Measurements from ENCODE around the gene CMTM4.
A peak's percentile ranks its signal among the peaks of the same experiment; 100 is the strongest.
"Not testable (repeated sequence)": the region's sequence is repeated elsewhere in the genome, so short reads cannot be mapped to it uniquely, and the experiment has no call there.

CMTM4 gene

GRCh38 chr16:66639091-66639885 is 57.3 kb downstream of the CMTM4 start:
- DNase-seq: no peak

- DNase-seq: no peak
Measured at GRCh38 chr16:66637806-66638205, 58.7 kb downstream of the CMTM4 start.

GRCh38 chr16:66636199-66636598 is 60.3 kb downstream of the CMTM4 start:
- DNase-seq: no peak

GRCh38 chr16:66635406-66635805 is 61.1 kb downstream of the CMTM4 start:
- no peak for DNase-seq

GRCh38 chr16:66634527-66635196 is 61.9 kb downstream of the CMTM4 start:
- DNase-seq: no peak

GRCh38 chr16:66631558-66631957 is 65.0 kb downstream of the CMTM4 start:
- DNase-seq: not testable (repeated sequence)

- DNase-seq: not testable (repeated sequence)
Measured at GRCh38 chr16:66630561-66631260, 65.8 kb downstream of the CMTM4 start.

- DNase-seq: no peak
Measured at GRCh38 chr16:66629856-66630255, 66.7 kb downstream of the CMTM4 start.

GRCh38 chr16:66627611-66628378 is 68.7 kb downstream of the CMTM4 start:
- not testable (repeated sequence) for DNase-seq

- DNase-seq: no peak
Measured at GRCh38 chr16:66623755-66624154, 72.8 kb downstream of the CMTM4 start.

- peak; percentile 7 for DNase-seq
Measured at GRCh38 chr16:66622863-66623262, 73.7 kb downstream of the CMTM4 start.

- no peak for DNase-seq
Measured at GRCh38 chr16:66621973-66622372, 74.6 kb downstream of the CMTM4 start.

- DNase-seq: no peak
Measured at GRCh38 chr16:66620429-66620795, 76.1 kb downstream of the CMTM4 start.

- no peak for DNase-seq
Measured at GRCh38 chr16:66619534-66620428, 76.8 kb downstream of the CMTM4 start.

GRCh38 chr16:66618588-66619375 is 77.8 kb downstream of the CMTM4 start:
- peak; percentile 3 for DNase-seq

- no peak for DNase-seq
Measured at GRCh38 chr16:66617728-66618127, 78.8 kb downstream of the CMTM4 start.

GRCh38 chr16:66617010-66617434 is 79.5 kb downstream of the CMTM4 start:
- no peak for DNase-seq

- DNase-seq: no peak
Measured at GRCh38 chr16:66616592-66616991, 80.0 kb downstream of the CMTM4 start.

GRCh38 chr16:66616169-66616568 is 80.4 kb downstream of the CMTM4 start:
- DNase-seq: no peak

GRCh38 chr16:66614161-66614802 is 82.3 kb downstream of the CMTM4 start:
- DNase-seq: no peak

- no peak for DNase-seq
Measured at GRCh38 chr16:66612422-66612821, 84.1 kb downstream of the CMTM4 start.

All from NCI-H82 (cell line).